ENCODE measurements around the gene ALK.

The ALK gene

DNA sequence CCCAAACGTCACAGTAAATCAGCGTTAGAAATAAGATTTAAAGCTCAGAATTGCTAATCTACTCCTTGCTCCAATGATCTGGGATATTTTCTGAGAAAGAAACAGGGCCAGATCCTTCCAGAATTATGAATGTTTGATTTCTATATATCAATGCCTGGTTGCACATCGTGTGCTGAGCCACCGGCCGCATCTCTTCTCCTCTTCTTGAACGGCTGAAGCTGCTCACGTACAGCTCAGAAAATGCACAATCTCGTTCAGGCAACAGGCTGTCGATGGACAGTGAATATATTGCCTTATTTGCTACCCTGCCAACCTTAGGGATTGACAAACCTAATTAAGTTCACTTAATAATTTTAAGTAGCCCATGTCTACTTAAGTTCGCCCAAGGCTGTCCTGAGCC, 636.7 kb downstream of the ALK start:
- intact Hi-C loops (cut with micrococcal nuclease) = no loop called here

GRCh38 chr2:29281916-29282247, 639.5 kb downstream of the ALK start:
- intact Hi-C loops (cut with micrococcal nuclease) = no loop called here
- H3K36me3 Mint-ChIP-seq (ENCODE audit: low read depth) = no peaks in the 10 kb centered on the region
- H3K27ac Mint-ChIP-seq = no peak overlapping the region
- no peak overlapping the region for H3K4me3 Mint-ChIP-seq
- H3K4me1 Mint-ChIP-seq (ENCODE audit: low read depth) = no peaks in the 10 kb centered on the region
- H3K27me3 Mint-ChIP-seq = peaks cover 8% of the 10 kb centered on the region
- H3K9me3 Mint-ChIP-seq = no peaks in the 10 kb centered on the region

More for the DNA sequence above, 636.7 kb downstream of the ALK start:
- Mint-ChIP-seq H3K27me3 (peaks cover 3% of the 10 kb centered on the region), H3K9me3 (no peaks in the 10 kb centered on the region), H3K36me3 (ENCODE audit: low read depth) (no peaks in the 10 kb centered on the region), H3K27ac (no peak overlapping the region), H3K4me3 (no peak overlapping the region), H3K4me1 (ENCODE audit: low read depth) (no peaks in the 10 kb centered on the region)

DNA sequence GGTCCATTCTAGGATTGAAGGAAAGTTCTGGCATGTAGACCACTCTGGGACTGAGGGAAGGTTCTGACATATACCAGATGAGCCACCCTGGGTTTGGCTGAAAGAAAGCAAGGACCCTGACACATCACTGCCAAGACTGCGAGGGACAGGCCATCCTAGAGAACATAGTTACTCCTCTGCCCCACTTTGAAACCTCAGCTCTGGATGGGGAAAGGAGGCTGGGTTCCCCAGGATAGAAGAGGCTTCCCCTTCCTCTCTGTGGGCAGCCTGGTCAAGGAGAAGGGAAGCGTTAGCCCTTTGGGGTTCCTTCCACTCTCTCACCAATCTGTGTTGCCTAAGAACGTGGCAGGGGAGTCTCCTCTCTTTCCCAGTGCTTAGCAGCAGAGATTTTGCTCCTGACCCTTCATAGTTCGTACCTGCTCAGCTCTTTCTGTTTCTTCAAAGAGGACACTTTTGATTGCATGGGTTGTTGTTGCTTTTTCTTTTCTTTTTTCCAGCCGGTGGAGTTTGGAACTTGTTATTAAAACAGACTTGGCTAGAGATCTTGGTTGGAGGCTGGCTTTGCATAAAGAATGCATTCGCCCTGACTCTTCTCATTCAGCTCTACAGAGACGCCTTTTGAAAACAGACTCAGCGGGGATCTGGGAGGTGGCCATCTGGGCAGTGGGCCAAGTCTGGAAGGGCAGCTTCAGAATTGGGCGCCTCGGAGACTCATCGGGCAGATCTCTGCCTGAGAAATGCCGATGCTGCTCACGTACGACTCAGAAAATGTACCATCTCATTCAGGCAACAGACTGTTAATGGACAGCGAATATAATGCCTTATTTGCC, 640.1 kb downstream of the ALK start:
- H3K4me3 Mint-ChIP-seq = no peak overlapping the region
- H3K4me1 Mint-ChIP-seq (ENCODE audit: low read depth) = no peaks in the 10 kb centered on the region
- no peaks in the 10 kb centered on the region for H3K9me3 Mint-ChIP-seq
- H3K27me3 Mint-ChIP-seq = peaks cover 9% of the 10 kb centered on the region
- no peaks in the 10 kb centered on the region for H3K36me3 Mint-ChIP-seq (ENCODE audit: low read depth)
- intact Hi-C loops (cut with micrococcal nuclease) = no loop called here
- no peak overlapping the region for H3K27ac Mint-ChIP-seq

DNA sequence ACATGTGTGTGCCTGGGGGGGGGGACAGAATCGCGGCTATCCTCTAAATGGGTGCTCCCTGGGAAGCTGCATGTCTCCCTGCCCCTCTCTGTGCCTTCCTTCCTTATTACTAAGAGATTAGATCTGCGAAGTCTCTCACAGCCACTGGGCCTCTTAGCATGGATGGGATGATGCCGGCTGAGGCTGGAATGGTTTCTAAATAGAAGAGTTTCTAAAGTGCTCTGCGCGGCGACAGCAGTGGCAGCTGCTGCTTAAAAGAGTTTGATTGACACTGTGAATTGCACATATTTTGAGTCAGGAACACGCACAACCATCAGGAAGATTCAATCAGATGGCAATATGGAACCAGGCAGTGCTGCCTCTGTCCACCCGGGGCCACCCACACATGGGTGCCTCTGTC, 642.4 kb downstream of the ALK start:
- H3K9me3 Mint-ChIP-seq = no peaks in the 10 kb centered on the region
- peaks cover 7% of the 10 kb centered on the region for H3K27me3 Mint-ChIP-seq
- intact Hi-C loops (cut with micrococcal nuclease) = no loop called here
- no peaks in the 10 kb centered on the region for H3K4me1 Mint-ChIP-seq (ENCODE audit: low read depth)
- no peaks in the 10 kb centered on the region for H3K36me3 Mint-ChIP-seq (ENCODE audit: low read depth)
- no peak overlapping the region for H3K4me3 Mint-ChIP-seq
- H3K27ac Mint-ChIP-seq = no peak overlapping the region

GRCh38 chr2:29276151-29276550, 645.2 kb downstream of the ALK start:
- no peaks in the 10 kb centered on the region for H3K36me3 Mint-ChIP-seq (ENCODE audit: low read depth)
- no peak overlapping the region for H3K4me3 Mint-ChIP-seq
- peaks cover 7% of the 10 kb centered on the region for H3K27me3 Mint-ChIP-seq
- H3K9me3 Mint-ChIP-seq = no peaks in the 10 kb centered on the region
- H3K4me1 Mint-ChIP-seq (ENCODE audit: low read depth) = no peaks in the 10 kb centered on the region
- no peak overlapping the region for H3K27ac Mint-ChIP-seq
- intact Hi-C loops (cut with micrococcal nuclease) = no loop called here

GRCh38 chr2:29275186-29275585, 646.2 kb downstream of the ALK start:
- H3K27me3 Mint-ChIP-seq = peaks cover 7% of the 10 kb centered on the region
- no peaks in the 10 kb centered on the region for H3K9me3 Mint-ChIP-seq
- H3K4me3 Mint-ChIP-seq = no peak overlapping the region
- H3K27ac Mint-ChIP-seq = no peak overlapping the region
- H3K36me3 Mint-ChIP-seq (ENCODE audit: low read depth) = no peaks in the 10 kb centered on the region
- intact Hi-C loops (cut with micrococcal nuclease) = no loop called here
- H3K4me1 Mint-ChIP-seq (ENCODE audit: low read depth) = no peaks in the 10 kb centered on the region

GRCh38 chr2:29273685-29274611, 647.4 kb downstream of the ALK start:
- no peak overlapping the region for H3K4me3 Mint-ChIP-seq
- intact Hi-C loops (cut with micrococcal nuclease) = no loop called here
- H3K36me3 Mint-ChIP-seq (ENCODE audit: low read depth) = no peaks in the 10 kb centered on the region
- no peaks in the 10 kb centered on the region for H3K4me1 Mint-ChIP-seq (ENCODE audit: low read depth)
- peaks cover 7% of the 10 kb centered on the region for H3K27me3 Mint-ChIP-seq
- no peaks in the 10 kb centered on the region for H3K9me3 Mint-ChIP-seq
- no peak overlapping the region for H3K27ac Mint-ChIP-seq

DNA sequence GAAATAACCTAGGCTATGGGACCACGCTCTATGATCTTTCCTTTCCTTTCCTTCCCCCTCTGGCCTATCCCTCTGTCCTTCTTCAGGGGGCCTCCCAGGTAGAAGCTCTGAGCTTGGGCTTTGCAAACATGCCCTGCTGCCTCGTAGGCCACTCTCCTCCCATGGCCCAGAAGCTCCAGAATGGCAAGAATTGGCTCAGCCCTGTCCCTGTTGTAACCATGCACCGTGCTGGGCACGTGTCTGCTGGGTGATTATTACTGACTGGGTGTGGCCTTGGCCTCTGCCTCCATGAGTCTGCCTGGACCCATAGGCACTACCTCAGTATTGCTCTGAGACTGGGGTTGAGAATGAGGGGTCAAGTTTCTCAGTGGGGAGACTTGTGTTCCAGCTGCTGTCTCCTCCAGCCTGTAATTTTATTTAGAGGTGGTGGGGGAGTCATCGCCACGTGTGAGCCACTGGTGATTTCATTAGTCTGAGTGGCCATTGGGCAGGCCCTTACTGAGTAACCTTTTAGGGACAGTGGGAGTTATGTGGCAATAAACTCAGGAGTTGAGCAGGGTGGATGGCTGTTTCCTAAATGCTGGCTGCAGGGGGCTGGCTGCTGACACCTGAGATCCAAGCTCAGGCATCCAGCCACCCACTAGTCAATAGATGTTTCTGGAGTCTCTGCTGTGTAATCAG, 648.2 kb downstream of the ALK start:
- Mint-ChIP-seq H3K4me3 (no peak overlapping the region), H3K9me3 (no peaks in the 10 kb centered on the region), H3K4me1 (ENCODE audit: low read depth) (no peaks in the 10 kb centered on the region), H3K27me3 (peaks cover 6% of the 10 kb centered on the region), H3K36me3 (ENCODE audit: low read depth) (no peaks in the 10 kb centered on the region), H3K27ac (no peak overlapping the region)
- intact Hi-C loops (cut with micrococcal nuclease) = no loop called here

GRCh38 chr2:29272311-29272710, 649.1 kb downstream of the ALK start:
- H3K36me3 Mint-ChIP-seq (ENCODE audit: low read depth) = no peaks in the 10 kb centered on the region
- no peaks in the 10 kb centered on the region for H3K4me1 Mint-ChIP-seq (ENCODE audit: low read depth)
- intact Hi-C loops (cut with micrococcal nuclease) = no loop called here
- no peak overlapping the region for H3K4me3 Mint-ChIP-seq
- H3K27me3 Mint-ChIP-seq = peaks cover 3% of the 10 kb centered on the region
- H3K9me3 Mint-ChIP-seq = no peaks in the 10 kb centered on the region
- no peak overlapping the region for H3K27ac Mint-ChIP-seq

DNA sequence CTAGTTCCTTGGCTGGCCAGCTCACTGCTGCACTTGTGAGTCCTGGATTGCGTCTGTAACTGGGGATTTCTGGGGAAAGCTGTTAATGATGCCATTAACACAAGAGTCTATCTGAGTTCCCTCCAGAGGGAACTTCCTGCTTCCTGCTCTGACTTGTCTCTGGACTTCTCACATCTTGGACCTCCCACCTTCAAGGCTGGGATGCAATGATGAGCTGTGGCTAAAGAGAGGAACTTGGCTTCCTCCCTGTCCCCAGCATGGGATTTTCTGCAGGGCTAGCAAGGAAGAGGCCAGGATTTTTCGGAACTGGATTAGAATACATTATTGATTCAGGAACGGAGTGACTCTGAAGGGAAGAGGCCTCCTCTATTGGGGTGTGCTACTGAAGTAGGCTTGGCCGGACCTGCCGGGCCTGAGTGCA, 650.7 kb downstream of the ALK start:
- Mint-ChIP-seq H3K36me3 (ENCODE audit: low read depth) (no peaks in the 10 kb centered on the region), H3K27me3 (no peaks in the 10 kb centered on the region), H3K9me3 (no peaks in the 10 kb centered on the region), H3K4me1 (ENCODE audit: low read depth) (no peaks in the 10 kb centered on the region), H3K27ac (no peak overlapping the region), H3K4me3 (no peak overlapping the region)
- intact Hi-C loops (cut with micrococcal nuclease) = no loop called here

DNA sequence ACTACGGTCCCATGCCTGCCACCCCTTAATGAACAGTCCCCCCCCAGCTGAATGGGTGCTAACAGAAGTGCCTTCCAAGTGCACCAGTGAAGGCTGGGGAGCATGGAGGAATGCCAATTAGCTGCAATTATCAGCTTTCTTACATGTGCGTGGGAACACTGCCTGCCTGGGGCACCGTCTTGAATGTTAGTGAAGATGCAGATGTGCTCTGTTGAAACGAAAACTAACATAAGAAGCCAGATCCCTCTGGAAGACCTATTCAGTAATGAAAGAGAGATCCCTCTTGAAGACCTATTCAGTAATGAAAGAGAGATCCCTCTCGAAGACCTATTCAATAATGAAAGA, 651.6 kb downstream of the ALK start:
- Mint-ChIP-seq H3K36me3 (ENCODE audit: low read depth) (no peaks in the 10 kb centered on the region), H3K4me3 (no peak overlapping the region), H3K4me1 (ENCODE audit: low read depth) (no peaks in the 10 kb centered on the region), H3K27ac (no peak overlapping the region), H3K27me3 (no peaks in the 10 kb centered on the region), H3K9me3 (no peaks in the 10 kb centered on the region)
- intact Hi-C loops (cut with micrococcal nuclease) = no loop called here

GRCh38 chr2:29269095-29269764, 652.2 kb downstream of the ALK start:
- Mint-ChIP-seq H3K27me3 (no peaks in the 10 kb centered on the region), H3K4me1 (ENCODE audit: low read depth) (no peaks in the 10 kb centered on the region), H3K4me3 (no peak overlapping the region), H3K9me3 (no peaks in the 10 kb centered on the region), H3K27ac (no peak overlapping the region), H3K36me3 (ENCODE audit: low read depth) (no peaks in the 10 kb centered on the region)
- intact Hi-C loops (cut with micrococcal nuclease) = no loop called here

- no peaks in the 10 kb centered on the region for H3K36me3 Mint-ChIP-seq (ENCODE audit: low read depth)
- intact Hi-C loops (cut with micrococcal nuclease) = no loop called here
- no peaks in the 10 kb centered on the region for H3K27me3 Mint-ChIP-seq
- H3K4me1 Mint-ChIP-seq (ENCODE audit: low read depth) = no peaks in the 10 kb centered on the region
- no peak overlapping the region for H3K4me3 Mint-ChIP-seq
- no peak overlapping the region for H3K27ac Mint-ChIP-seq
- H3K9me3 Mint-ChIP-seq = peaks cover 9% of the 10 kb centered on the region
Measured at GRCh38 chr2:29267720-29268119, 653.7 kb downstream of the ALK start.

- peaks cover 6% of the 10 kb centered on the region for H3K27me3 Mint-ChIP-seq
- H3K27ac Mint-ChIP-seq = no peak overlapping the region
- no peaks in the 10 kb centered on the region for H3K4me1 Mint-ChIP-seq (ENCODE audit: low read depth)
- intact Hi-C loops (cut with micrococcal nuclease) = no loop called here
- H3K36me3 Mint-ChIP-seq (ENCODE audit: low read depth) = no peaks in the 10 kb centered on the region
- H3K4me3 Mint-ChIP-seq = no peak overlapping the region
- peaks cover 9% of the 10 kb centered on the region for H3K9me3 Mint-ChIP-seq
Measured at GRCh38 chr2:29263886-29264285, 657.5 kb downstream of the ALK start.
